Fibroblast of the aortic adventitia (primary cell): ENCODE results near the gene KRTAP12-2. TPM values are rescaled to one million over a fixed set of nuclear protein-coding genes. Genes with fewer than 3 reads are reported as not detected.

Source experiments
- DNase-seq: peaks from one replicate; pipeline ENCODE4 v3.0.0-alpha.2; 2010; ENCODE audit warnings: low read depth
- H3K4me3 ChIP-seq: 2 replicates; pipeline ENCODE4 v1.5.1; 2011; ENCODE audit warnings: low read depth, mild to moderate bottlenecking, control low read depth, low read length, moderate library complexity
- total RNA-seq: library from RNA; depleted of rRNA; stranded (reverse); fragments of >200 nt; gene quantifications from 2 replicates; pipeline ENCODE4 v1.2.3, GENCODE V29; 2012; ENCODE audit warnings: low replicate concordance
- TF ChIP-seq, protein P1 (sequence below): IDR thresholded peaks from 2 replicates; pipeline ENCODE4 v1.5.1; 2011; ENCODE audit warnings: mild to moderate bottlenecking, low read length, control low read depth, inconsistent platforms; ENCODE audit not compliant: insufficient read depth

The KRTAP12-2 gene
- total RNA-seq, 1 donor: not detected

DNA sequence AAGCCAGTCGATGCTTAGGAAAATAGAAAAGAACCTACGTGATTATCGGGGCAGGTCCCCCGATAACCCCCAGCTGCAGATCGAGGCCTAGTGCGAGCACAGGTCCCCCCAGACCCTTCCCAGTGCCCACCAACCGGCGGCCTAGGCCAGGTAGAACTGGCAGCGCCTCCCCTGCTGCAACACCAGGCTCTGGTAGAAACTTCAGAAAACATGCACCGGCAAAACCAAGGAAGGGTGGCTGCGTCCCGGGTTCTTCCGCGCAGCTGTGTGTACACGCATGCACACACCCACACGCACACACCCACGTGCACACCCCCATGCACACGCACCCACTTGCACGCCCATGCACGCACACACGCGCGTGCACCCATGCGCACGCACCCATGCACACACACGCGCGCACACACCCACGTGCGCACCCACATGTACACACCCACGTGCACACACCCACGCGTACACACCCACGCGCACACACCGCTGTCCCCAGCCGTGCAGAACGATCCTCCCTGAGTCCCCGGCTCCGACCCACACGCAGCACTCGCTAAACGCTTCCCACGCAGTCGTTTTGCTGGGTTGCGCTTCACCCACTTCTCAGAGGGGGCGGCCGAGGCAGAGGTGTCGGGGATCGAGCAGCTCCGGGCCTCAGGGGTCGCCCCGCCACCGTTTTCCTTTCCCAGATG, 39.4 kb upstream of the KRTAP12-2 start:
- no peak overlapping the region for H3K4me3 ChIP-seq
- TF ChIP-seq, protein P1, sequence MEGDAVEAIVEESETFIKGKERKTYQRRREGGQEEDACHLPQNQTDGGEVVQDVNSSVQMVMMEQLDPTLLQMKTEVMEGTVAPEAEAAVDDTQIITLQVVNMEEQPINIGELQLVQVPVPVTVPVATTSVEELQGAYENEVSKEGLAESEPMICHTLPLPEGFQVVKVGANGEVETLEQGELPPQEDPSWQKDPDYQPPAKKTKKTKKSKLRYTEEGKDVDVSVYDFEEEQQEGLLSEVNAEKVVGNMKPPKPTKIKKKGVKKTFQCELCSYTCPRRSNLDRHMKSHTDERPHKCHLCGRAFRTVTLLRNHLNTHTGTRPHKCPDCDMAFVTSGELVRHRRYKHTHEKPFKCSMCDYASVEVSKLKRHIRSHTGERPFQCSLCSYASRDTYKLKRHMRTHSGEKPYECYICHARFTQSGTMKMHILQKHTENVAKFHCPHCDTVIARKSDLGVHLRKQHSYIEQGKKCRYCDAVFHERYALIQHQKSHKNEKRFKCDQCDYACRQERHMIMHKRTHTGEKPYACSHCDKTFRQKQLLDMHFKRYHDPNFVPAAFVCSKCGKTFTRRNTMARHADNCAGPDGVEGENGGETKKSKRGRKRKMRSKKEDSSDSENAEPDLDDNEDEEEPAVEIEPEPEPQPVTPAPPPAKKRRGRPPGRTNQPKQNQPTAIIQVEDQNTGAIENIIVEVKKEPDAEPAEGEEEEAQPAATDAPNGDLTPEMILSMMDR: no peak
- no peak for DNase-seq

DNA sequence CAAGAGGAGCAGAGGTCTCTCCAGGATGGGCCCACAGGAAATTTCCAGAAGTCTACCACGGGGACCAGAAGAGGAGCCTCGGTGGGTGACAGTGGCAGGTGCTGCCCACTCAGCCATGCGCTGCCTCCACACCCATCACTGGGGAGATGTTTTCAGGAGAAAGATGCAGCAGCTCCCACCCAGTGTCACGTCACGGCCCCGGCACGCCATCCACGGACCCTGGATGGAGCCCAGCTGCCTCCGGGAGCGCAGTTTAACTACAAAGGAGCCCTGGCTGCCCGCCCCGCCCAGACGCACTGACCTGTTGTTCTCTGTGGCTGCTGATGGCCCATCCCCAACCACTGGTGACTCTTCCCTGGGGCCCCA, 37.9 kb upstream of the KRTAP12-2 start:
- TF ChIP-seq, protein P1: no peak
- no peak for DNase-seq
- no peak overlapping the region for H3K4me3 ChIP-seq

DNA sequence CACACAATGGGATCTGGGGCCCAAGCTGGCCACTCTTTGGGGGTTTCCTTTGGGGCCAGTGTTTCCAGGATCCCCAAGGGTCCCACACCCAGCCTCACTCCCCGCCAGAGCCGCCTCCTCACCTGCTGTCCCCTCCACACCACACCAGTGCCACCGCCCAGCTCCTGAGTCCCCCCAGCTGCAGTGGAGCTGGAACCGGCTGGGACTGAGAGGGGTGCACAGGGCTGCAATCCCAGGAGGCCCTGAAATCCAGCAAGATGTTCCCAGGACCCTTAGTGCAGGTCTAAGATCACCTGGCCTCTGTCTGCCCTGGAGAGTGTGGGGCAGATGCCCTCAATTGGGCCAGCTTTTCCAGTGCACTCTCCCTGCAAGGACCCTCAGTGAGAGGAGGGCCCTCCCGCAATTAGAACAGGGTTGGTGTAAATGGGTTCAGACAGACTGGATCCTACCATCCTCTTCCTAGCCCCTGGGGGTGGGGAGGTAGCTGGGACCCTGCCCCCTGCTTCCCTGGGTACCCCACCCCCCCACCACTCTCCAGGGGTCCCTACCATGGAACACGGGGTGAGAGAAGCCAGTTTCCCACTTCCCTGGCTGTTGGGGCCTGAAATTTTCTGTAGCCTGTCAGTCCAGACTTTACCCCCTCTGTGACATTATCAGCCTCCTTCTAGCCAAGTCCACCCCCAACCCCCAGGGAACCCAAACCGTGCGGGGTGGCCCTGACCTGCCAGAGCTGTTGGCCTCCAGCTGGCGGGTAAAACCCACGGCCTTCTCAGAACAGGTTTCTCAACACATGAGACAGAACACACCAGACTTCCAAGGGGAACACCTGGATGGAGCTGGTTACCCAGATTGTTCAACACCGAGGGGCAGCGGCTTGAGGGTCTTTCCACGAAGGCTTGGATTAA, 37.3 kb upstream of the KRTAP12-2 start:
- no peak for DNase-seq
- TF ChIP-seq, protein P1: no peak
- no peak overlapping the region for H3K4me3 ChIP-seq

DNA sequence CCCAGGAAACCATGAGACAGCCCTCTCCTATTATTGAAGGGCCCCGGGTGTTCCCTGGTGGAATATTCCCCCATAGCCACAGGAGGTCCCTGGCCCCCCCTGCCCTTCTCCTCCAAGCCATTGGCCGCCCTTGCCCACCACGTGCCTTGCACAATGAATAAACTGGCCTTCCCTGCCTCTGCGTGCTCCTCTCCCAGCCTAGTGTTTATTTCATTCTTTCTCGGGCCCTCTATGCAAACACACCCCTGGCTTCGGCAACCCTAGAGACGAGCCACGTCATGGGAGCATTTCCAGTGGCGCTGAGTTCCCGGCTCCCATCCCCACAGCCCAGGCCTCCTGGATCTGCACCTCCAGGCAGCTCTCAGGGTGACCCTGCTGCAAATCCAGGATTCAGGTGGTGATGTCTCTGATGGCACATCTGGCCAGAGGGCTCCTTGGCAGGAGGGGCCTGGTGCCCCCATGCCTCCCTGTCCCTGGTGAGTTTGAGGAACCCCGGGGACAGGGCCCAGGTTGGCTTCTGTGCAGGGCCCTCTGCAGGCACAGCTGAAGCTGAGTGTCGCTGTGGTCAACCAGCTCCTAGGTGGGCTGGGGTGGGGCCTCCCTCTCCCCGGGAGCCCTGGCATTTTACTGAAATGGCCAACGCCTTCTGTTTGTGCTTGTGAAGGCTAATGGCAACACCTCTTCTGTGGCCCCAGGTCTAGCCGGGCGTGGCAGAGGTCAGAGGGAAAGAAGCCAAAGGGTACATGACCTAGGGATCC, 36.4 kb upstream of the KRTAP12-2 start:
- TF ChIP-seq, protein P1: no peak
- DNase-seq: no peak
- no peak overlapping the region for H3K4me3 ChIP-seq

DNA sequence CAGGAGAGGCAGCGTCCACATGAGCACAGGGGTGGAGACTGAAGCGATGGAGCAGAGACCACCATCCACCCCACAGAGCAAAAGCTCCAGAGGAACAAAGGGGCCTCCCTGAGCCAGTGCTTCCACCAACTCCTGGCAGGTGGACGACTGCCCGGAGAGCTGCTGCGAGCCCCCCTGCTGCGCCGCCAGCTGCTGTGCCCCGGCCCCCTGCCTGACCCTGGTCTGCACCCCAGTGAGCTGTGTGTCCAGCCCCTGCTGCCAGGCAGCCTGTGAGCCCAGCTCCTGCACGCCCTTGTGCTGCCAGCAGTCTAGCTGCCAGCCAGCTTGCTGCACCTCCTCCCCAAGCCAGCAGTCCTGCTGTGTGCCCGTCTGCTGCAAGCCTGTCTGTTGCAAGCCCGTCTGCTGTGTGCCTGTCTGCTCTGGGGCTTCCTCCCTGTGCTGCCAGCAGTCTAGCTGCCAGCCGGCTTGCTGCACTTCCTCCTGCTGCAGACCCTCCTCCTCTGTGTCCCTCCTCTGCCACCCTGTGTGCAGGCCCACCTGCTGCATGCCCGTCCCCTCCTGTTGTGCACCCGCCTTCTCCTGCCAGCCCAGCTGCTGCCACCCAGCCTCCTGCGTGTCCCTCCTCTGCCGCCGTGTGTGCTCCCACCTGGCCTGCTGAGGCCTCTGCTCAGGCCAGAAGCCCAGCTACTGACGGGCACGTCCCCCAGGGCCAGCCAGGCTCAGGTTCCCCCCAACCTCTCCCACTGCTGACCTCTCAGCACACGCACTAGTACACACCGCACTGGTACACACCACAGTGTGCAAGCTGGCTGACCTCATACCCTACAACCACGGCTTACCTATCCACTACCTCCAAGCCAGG, 35.6 kb upstream of the KRTAP12-2 start:
- no peak for DNase-seq
- no peak overlapping the region for H3K4me3 ChIP-seq
- TF ChIP-seq, protein P1: no peak

DNA sequence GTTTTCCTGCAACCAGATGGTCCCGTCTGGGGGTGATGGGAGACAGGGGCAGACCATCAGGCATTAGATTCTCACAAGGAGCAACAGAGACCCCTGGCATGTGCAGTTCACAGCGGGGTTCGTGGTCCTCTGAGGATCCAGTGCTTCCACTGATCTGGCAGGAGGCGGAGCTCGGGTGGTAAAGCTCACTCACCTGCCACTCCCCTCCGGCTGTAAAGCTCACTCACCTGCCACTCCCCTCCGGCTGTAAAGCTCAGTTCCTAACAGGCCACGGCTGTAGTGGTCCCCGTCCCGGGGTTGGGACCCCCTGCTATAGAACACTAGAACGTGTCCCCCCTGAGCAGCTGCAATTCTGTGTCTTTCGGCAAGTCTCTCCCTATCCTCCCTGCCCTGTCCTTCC, 34.8 kb upstream of the KRTAP12-2 start:
- H3K4me3 ChIP-seq: no peak overlapping the region
- no peak for DNase-seq
- TF ChIP-seq, protein P1: no peak
